H9 (cell line): ENCODE measurements around the gene HERC4. TPM values are rescaled to one million over a fixed set of nuclear protein-coding genes. Genes with fewer than 3 reads are reported as not detected.

ENCODE experiments used
- DNase-seq: peaks from one replicate; pipeline ENCODE4 v3.0.0-alpha.2; 2017
- H2AFZ ChIP-seq: one replicate; pipeline ENCODE4 v1.6.1; 2013; ENCODE audit warnings: mild to moderate bottlenecking, low read length, control low read depth, moderate library complexity
- H2AK5ac ChIP-seq: 2 replicates; pipeline ENCODE4 v1.6.1; 2013; ENCODE audit warnings: low read length, control low read depth, mixed read lengths; ENCODE audit not compliant: insufficient read length
- H2BK120ac ChIP-seq: one replicate; pipeline ENCODE4 v1.6.1; 2013; ENCODE audit warnings: low read depth, mild to moderate bottlenecking, low read length, control low read depth, inconsistent platforms; ENCODE audit not compliant: poor library complexity, severe bottlenecking
- H2BK12ac ChIP-seq: 2 replicates; pipeline ENCODE4 v1.6.1; 2013; ENCODE audit warnings: low read length, control low read depth, mixed read lengths, low read depth; ENCODE audit not compliant: insufficient read length
- H2BK15ac ChIP-seq: 2 replicates; pipeline ENCODE4 v1.6.1; 2013; ENCODE audit warnings: low read depth, low read length, control low read depth
- H2BK20ac ChIP-seq: one replicate; pipeline ENCODE4 v1.6.1; 2013; ENCODE audit warnings: low read depth, mild to moderate bottlenecking, low read length, control low read depth, inconsistent platforms; ENCODE audit not compliant: poor library complexity, severe bottlenecking
- H2BK5ac ChIP-seq: 2 replicates; pipeline ENCODE4 v1.6.1; 2013; ENCODE audit warnings: low read length, control low read depth, mixed read lengths; ENCODE audit not compliant: insufficient read length
- H3K14ac ChIP-seq: 2 replicates; pipeline ENCODE4 v1.6.1; 2013; ENCODE audit warnings: low read length, control low read depth; ENCODE audit not compliant: insufficient read depth
- H3K18ac ChIP-seq: 2 replicates; pipeline ENCODE4 v1.6.1; 2013; ENCODE audit warnings: low read depth, mild to moderate bottlenecking, mixed read lengths, low read length, control low read depth; ENCODE audit not compliant: insufficient read length
- H3K23ac ChIP-seq: 2 replicates; pipeline ENCODE4 v1.6.1; 2013; ENCODE audit warnings: low read length, control low read depth, mixed read lengths, low read depth; ENCODE audit not compliant: insufficient read length
- H3K23me2 ChIP-seq: 2 replicates; pipeline ENCODE4 v1.6.1; 2013; ENCODE audit warnings: low read depth, mild to moderate bottlenecking, mixed read lengths, low read length, control low read depth; ENCODE audit not compliant: insufficient read length, poor library complexity, severe bottlenecking
- H3K27ac ChIP-seq: 2 replicates; pipeline ENCODE4 v1.5.1; 2013; ENCODE audit warnings: low read length, control low read depth, mixed read lengths, low read depth; ENCODE audit not compliant: insufficient read length
- H3K27me3 ChIP-seq: 2 replicates; pipeline ENCODE4 v1.6.1; 2013; ENCODE audit warnings: low read length, control low read depth, inconsistent platforms; ENCODE audit not compliant: insufficient read depth
- H3K4ac ChIP-seq: 2 replicates; pipeline ENCODE4 v1.6.1; 2013; ENCODE audit warnings: low read depth, mild to moderate bottlenecking, control low read depth, inconsistent platforms, low read length, moderate library complexity
- H3K4me1 ChIP-seq: 2 replicates; pipeline ENCODE4 v1.6.1; 2013; ENCODE audit warnings: low read length, control low read depth, inconsistent platforms; ENCODE audit not compliant: insufficient read depth
- H3K4me2 ChIP-seq: 2 replicates; pipeline ENCODE4 v1.6.1; 2013; ENCODE audit warnings: low read length, control low read depth, mixed read lengths; ENCODE audit not compliant: insufficient read length, insufficient read depth
- H3K56ac ChIP-seq: 2 replicates; pipeline ENCODE4 v1.6.1; 2013; ENCODE audit warnings: low read depth, mild to moderate bottlenecking, mixed read lengths, low read length, control low read depth; ENCODE audit not compliant: insufficient read length
- H3K79me1 ChIP-seq: 2 replicates; pipeline ENCODE4 v1.6.1; 2013; ENCODE audit warnings: low read depth, mild to moderate bottlenecking, moderate library complexity, low read length, control low read depth, inconsistent platforms; ENCODE audit not compliant: insufficient read depth, poor library complexity, severe bottlenecking
- H3K79me2 ChIP-seq: 2 replicates; pipeline ENCODE4 v1.6.1; 2013; ENCODE audit warnings: low read length, control low read depth, inconsistent platforms; ENCODE audit not compliant: insufficient read depth
- H3K9ac ChIP-seq: 2 replicates; pipeline ENCODE4 v1.6.1; 2013; ENCODE audit warnings: low read length, control low read depth, mixed read lengths; ENCODE audit not compliant: insufficient read length; ENCODE audit errors: extremely low read depth
- H3K9me3 ChIP-seq: one replicate; pipeline ENCODE4 v1.6.1; 2013; ENCODE audit warnings: low read depth, low read length, inconsistent platforms; ENCODE audit not compliant: control insufficient read depth
- H3T11ph ChIP-seq: one replicate; pipeline ENCODE4 v1.6.1; 2013; ENCODE audit warnings: mild to moderate bottlenecking, low read length, control low read depth, inconsistent platforms
- H4K20me1 ChIP-seq: one replicate; pipeline ENCODE4 v1.6.1; 2013; ENCODE audit not compliant: control insufficient read depth, insufficient read length, insufficient read depth
- H4K5ac ChIP-seq: 2 replicates; pipeline ENCODE4 v1.6.1; 2013; ENCODE audit warnings: low read depth, mild to moderate bottlenecking, mixed read lengths, low read length, control low read depth; ENCODE audit not compliant: insufficient read length
- H4K8ac ChIP-seq: replicated peaks from 2 replicates; pipeline ENCODE4 v1.6.1; 2013; ENCODE audit warnings: low read length, control low read depth, mixed read lengths, low read depth; ENCODE audit not compliant: insufficient read length
- H4K91ac ChIP-seq: 2 replicates; pipeline ENCODE4 v1.6.1; 2013; ENCODE audit warnings: low read depth, mild to moderate bottlenecking, moderate library complexity, mixed read lengths, low read length, control low read depth; ENCODE audit not compliant: insufficient read length
- H3K27ac Mint-ChIP-seq, 3 experiments: 2 replicates in 2 of 3; 3 replicates in 1 of 3; pipeline ENCODE4 v1.8.0; 2020 to 2021; ENCODE audit warnings: mixed read lengths in 3 of 3, mild to moderate bottlenecking in 1 of 3, moderate library complexity in 1 of 3
- H3K27me3 Mint-ChIP-seq: 2 replicates; pipeline ENCODE4 v1.8.0; 2021; ENCODE audit warnings: low read depth, mild to moderate bottlenecking, moderate library complexity, mixed read lengths
- H3K36me3 Mint-ChIP-seq, 3 experiments: 2 replicates in 2 of 3; 3 replicates in 1 of 3; pipeline ENCODE4 v1.8.0; 2020 to 2021; ENCODE audit warnings: low read depth in 3 of 3, mixed read lengths in 3 of 3; ENCODE audit not compliant: insufficient read depth in 1 of 3
- H3K4me1 Mint-ChIP-seq, 2 experiments: 2 replicates each; pipeline ENCODE4 v1.8.0; 2020; ENCODE audit warnings: mixed read lengths in 2 of 2
- H3K4me3 Mint-ChIP-seq, 2 experiments: 2 replicates in 1 of 2; 3 replicates in 1 of 2; pipeline ENCODE4 v1.8.0; 2020 to 2021; ENCODE audit warnings: mild to moderate bottlenecking in 2 of 2, mixed read lengths in 2 of 2, moderate library complexity in 1 of 2
- H3K9me3 Mint-ChIP-seq, 2 experiments: 2 replicates in 1 of 2; 3 replicates in 1 of 2; pipeline ENCODE4 v1.8.0; 2020; ENCODE audit warnings: mild to moderate bottlenecking in 2 of 2, mixed read lengths in 2 of 2, moderate library complexity in 1 of 2
- CTCF ChIP-seq: fragments of 200-600 bp; sonication (generic); conservative IDR thresholded peaks from 3 replicates; pipeline ENCODE4 v1.8.0; 2021; ENCODE audit warnings: antibody characterized with exemption, mild to moderate bottlenecking
- WGBS: extraction: QIAGEN DNeasy Blood & Tissue Kit; methylation state at CpG from one replicate; pipeline ENCODE4 v1.1.7; 2013; ENCODE audit warnings: missing lambda C conversion rate, low lambda C conversion rate, mixed read lengths; ENCODE audit not compliant: insufficient read length; ENCODE audit errors: extremely low coverage; 5-methylcytosine and 5-hydroxymethylcytosine counted together
- total RNA-seq: library from RNA; stranded (reverse); gene quantifications from 2 replicates; pipeline ENCODE4 v1.2.1, GENCODE V29; 2021

The HERC4 gene
- total RNA-seq, 1 experiment from 2014 or later: 24.5 TPM

- Histone ChIP-seq H3K9me3 (no peaks in the 10 kb centered on the region), H3K27me3 (no peaks in the 10 kb centered on the region), H2BK20ac (no peak overlapping the region), H3K56ac (no peak overlapping the region), H3K4me2 (no peak overlapping the region), H3K27ac (no peak overlapping the region), H3T11ph (no peak overlapping the region), H3K18ac (no peak overlapping the region), H3K79me2 (no peaks in the 10 kb centered on the region), H2BK15ac (no peak overlapping the region), H3K23ac (no peak overlapping the region), H4K5ac (no peak overlapping the region), H3K4ac (no peak overlapping the region), H3K14ac (no peak overlapping the region), H3K79me1 (no peaks in the 10 kb centered on the region), H2BK120ac (no peak overlapping the region), H2BK5ac (no peak overlapping the region), H3K9ac (no peak overlapping the region), H2AK5ac (no peak overlapping the region), H3K23me2 (no peaks in the 10 kb centered on the region), H4K8ac (no peak overlapping the region), H2AFZ (no peak overlapping the region), H4K91ac (no peak overlapping the region), H4K20me1 (no peaks in the 10 kb centered on the region), H2BK12ac (no peak overlapping the region), H3K4me1 (no peaks in the 10 kb centered on the region)
- no peak overlapping the region for H3K4me3 Mint-ChIP-seq
- H3K4me1 Mint-ChIP-seq: peaks cover 0 to 9% of the 10 kb centered on the region in 2 experiments; a peak in 2 of 4 replicates
- DNase-seq: no peak
- H3K27me3 Mint-ChIP-seq: no peaks in the 10 kb centered on the region
- no peaks in the 10 kb centered on the region for H3K9me3 Mint-ChIP-seq
- no peak overlapping the region for H3K27ac Mint-ChIP-seq
- no peaks in the 10 kb centered on the region for H3K36me3 Mint-ChIP-seq
- no CpG with 5 or more reads among the region's 11 CpGs for WGBS
- TF ChIP-seq CTCF: no peak
Measured at GRCh38 chr10:68108653-68109052, 33.6 kb upstream of the HERC4 start.
